Stromal cell of bone marrow (primary cell): ENCODE data around the gene TRAPPC12.

Experiments used
- DNase-seq: peaks from one replicate; pipeline ENCODE4 v3.0.0-alpha.2; 2012; ENCODE audit warnings: low read depth

The TRAPPC12 gene

DNA sequence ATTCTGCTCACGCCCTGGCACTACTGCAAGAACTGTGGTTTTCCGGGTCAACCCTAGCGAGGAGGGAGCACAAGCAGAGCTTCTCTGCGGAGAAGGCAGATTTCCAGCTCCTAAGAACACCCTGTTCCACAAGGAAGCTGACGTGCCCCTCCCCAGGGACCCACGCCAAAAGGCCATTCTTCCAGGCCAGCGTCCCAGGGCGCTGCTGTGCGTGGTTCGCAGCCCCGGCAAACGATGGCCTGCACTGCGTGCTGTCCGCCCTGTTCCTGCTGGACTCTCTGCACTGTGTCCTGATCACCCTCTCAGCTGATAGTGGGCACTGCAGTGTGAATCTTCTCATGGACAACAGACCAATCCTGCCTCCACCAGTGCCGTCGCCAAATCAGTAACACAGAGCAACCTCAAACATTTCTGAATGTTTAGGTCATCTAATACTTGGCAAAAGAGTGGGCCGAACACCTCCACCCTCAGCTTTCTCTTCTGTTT lies 90.7 kb downstream of the TRAPPC12 start:
- DNase-seq: no peak

DNA sequence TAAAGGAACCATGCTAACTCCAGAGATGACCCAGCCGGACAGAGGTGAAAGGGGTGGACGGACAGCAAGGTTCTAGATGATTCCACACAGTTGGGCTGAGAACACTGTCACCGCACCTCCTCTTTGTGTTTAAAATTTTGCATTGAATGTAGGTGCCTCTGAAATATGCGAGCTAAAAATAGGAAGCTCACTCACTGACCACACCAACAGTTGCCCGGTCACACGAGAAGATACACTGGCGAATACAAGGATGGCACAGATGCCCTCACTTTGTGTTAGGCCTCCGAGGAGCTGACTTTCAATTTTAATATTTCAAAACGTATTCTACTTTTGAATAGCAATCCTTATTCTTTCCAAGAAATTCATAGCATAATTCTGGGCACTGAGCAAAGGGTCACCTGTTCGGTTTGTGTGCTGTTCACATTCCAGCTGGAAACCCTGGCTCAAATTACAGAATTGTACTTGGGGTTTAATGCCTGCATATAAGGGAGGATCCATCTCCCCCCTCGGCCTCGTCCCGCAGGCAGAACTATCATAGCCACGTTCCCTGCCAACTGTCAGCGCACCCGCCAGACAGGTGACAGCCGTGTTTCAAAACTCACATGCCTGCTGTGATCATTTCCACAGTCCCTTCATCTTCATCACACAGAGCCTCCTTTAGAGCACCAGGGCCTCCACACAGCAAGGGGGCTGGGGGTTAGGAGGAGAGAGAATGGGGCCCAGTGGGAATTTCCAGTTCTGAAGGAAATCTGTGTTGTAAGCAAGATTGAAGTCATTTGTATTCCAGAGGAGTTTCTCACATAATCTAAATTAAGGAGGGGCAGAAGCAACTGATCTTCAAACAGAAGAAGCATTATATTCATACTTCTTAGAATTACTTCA lies 91.6 kb downstream of the TRAPPC12 start:
- DNase-seq: no peak

DNA sequence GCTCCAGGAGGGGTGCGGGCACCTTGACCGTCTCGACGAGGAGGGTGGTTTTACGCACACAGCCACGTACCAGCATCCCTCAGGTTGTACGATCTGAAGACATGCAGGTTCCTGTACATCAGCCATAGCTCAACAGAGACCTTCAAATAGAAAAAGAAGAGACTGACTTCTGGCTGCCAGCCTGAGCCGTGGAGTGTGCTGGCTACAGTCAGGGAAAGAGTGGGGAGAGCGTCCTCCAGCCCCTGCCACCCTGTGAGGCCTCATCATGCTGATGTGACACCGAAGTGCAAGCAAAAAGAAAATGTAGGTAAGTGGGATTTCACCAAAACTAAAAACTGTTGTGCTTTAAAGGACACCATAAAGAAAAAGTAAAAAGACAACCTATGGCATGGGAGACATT lies 92.8 kb downstream of the TRAPPC12 start:
- DNase-seq: no peak

DNA sequence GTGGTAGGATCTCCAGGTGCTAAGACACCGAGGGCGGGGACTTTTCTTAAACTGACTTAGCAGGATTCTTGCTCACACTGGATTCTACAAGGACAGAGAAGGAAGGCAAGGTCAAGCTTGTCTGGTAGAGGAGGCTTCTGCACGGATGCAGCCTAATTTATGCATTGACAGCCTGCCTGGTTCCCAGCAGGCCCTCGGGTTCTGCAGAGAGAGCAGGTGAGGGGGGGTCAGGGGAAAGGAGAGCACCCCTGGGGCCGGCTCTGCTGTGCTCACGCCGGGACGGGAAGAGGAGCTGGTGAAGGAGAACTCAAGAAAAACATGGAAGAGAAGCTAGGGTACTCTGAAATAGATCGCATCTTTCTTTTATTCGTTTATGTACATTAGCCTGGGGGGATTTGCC lies 93.5 kb downstream of the TRAPPC12 start:
- DNase-seq: no peak

DNA sequence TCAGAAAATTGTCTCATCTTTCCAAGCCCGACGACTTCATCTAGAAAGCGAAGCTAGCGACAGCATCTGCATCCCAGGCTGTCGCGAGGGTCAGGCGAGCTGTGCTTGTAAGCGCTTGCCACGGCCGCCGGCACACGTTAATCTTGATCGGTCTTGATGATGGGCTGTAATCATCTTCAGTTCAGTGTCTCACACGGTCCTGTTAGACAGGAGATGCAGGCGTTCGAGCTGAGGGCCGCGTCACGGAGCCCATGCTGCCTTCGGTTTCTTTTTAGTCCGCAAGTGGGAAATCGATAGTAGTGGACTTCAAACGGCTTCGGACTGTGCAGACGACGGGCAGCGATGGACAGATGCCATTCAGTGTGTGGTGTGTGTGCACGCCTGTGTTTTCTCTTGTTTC lies 96.3 kb downstream of the TRAPPC12 start:
- no peak for DNase-seq

DNA sequence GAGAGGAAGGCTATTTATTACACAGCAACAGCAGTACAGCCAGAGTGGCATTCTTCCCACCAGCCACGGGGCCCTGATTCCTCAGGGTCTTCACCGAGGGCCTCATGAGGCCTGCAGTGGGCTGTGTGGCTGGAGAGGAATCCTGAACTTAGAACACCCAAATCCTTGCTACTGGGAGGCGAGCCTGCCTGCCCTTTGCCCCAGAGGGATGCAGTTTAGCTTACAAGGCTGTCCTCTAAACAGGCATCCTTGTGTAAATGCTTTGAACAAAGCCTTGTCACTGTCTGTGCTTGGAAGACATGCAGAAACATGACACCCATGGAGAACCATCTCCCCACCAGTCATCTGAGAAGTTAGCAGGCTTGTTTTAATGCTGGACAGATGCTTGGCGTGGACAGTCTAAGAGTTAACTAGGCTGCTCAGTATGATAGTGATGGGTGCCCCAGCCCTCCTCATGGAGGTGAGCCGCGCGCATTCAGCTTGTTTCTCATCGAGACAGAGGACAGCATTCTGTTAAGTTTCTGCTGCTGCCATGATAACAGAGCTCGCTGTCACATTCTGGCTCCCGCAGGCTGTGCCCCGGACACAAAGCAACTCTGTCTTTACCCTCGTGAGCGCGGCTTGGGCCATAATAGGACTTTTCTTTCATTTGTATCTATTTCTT lies 97.0 kb downstream of the TRAPPC12 start:
- no peak for DNase-seq

DNA sequence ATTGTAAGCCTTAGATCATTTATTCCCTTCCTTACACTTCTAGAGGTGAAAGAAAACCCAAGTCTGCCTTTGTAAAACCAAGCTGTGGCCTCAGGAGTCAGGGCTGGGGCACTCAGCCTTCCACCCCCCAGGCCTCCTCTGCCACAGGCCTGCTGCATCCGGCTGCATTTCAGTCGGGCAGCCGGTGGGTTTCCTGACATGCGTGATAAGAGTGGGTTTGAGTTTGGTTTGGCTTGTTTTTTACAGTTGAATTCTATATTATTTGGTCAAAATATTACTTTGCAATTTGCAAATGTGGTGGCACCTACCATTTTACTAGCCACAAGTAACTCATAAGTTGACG lies 97.5 kb downstream of the TRAPPC12 start:
- no peak for DNase-seq

DNA sequence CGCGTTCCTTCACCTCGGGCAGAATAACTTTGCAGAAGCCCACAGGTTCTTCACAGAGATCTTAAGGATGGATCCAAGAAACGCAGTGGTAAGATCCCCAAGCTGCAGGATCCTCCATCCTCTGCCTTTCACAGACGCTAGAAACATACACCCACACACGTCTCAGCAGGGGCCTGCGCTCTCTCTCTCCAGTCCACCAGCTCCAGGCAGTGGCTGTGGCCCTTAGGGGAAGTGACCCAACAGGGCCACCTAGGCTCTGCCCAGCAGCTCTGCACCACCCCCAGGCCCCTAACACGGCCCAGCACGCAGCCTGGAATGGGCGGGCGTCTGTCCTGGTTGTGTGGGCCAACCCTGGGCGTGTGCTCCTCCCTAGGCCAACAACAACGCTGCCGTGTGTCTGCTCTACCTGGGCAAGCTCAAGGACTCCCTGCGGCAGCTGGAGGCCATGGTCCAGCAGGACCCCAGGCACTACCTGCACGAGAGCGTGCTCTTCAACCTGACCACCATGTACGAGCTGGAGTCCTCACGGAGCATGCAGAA lies 99.4 kb downstream of the TRAPPC12 start:
- DNase-seq: no peak

DNA sequence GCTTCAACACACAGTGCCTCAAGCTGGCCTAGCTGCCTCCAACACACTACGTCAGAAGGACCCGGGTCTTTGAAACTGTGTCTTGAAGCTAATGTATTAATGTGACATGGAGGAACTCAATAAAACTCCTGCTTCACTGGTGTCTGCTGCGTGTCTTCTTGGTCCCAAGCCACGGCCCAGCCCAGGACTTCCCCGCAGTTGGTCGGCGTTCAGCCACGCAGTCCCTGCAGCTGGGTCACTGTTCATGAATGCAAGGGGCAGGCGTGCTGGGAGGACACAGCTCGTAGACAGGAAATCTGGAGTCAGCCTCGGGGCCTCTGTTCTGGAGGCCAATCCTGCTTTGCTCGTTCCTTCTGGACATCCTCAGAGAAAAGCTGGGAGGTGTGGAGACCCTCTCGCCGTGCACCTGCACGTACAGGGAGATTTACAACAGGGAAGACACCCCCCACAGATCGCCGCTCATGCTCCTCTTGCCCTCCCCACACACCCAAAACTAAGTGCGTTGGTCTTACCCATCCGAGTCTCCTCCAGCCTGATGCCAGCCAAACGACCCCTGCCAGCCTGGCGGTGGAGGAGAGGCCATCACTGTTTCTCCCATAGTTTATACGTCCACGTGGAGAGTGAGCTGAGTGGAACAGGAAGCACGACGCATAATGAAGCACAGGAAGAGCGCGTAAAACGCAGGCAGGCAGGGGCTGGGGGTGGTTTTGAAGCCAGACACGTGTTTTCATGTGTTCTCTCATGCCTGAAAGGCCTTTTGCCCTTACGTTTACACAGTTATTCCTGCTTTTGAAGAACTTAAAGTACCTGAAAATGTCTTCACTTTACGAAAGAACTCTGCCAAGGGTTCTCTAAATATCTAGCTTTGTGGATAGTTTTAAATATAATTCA lies 100.2 kb downstream of the TRAPPC12 start:
- DNase-seq: no peak

DNA sequence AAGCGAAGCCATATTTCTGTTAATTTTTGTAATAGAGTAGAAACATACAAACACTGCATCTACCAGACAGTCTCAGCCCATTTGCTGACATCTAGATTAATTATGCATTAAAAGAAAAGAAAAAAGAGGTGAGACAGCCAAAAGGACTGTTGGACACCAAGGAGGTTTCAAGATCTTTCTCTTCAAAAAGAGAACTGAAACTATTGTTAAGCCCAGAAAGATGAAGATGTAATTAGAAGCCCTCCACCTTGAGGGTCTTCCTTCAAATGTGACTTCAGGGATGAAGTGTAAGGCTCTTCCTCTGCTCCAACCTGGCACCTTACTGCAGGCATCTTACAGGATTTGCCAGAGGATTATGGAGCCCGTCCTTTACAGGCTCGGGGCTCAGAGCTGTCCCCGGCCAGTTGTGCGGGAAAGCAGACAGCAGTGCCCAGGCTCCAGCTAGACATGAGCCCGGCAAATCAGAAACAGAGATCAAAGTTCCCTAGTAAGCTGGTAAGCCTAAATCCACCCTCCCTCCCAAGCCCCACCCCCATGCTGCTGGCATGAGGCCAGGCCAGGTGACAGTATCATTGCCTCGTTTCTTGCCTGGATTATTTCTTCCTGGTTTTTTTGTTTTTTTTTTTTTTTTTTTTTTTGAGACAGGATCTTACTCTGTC lies 101.0 kb downstream of the TRAPPC12 start:
- DNase-seq: no peak

DNA sequence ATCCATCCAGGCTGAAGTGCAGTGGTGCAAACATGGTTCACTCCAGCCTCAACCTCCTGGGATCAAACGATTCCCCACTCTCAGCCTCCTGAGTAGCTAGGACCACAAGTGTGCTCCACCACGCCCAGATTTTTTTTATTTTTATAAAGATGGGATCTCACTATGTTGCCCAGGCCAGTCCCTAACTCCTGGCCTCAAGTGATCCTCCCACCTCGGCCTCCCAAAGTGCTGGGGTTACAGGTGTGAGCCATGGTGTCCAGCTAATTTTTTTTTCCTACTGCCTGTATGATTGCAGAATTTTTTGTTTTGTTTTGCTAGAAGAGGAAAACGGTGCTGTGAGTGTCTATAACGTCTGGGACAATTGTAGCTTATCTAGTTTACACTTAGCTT lies 101.5 kb downstream of the TRAPPC12 start:
- DNase-seq: no peak

DNA sequence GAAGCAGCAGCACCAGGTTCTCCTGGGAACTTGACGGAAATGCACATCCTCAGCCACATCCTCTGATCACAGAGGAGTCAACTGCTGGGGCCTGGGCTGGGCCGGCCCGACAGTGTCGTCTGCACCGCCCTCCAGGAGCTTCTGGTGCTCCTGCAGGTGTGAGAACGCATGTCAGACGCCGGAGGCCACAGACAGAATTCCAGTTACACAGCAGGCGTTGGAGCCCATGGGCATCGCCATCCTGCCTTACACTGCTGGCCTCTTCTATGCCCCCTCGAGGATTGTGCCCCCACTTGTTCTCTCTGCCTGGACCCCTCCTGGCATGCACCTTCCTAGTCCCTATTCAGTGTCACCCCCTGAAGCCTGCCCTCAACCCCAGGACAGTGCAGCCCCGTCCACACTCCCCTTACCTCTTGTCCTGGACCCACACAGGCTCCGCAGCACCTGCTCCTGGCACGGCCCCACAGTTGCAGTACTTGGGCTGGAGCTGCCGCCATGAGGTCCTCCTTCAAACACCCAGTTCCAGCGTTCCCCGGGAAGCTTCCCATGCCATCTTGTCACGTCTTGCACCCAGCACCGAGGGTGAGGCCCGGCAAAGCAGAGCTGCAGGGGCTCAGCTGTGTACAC lies 102.4 kb downstream of the TRAPPC12 start:
- DNase-seq: no peak

DNA sequence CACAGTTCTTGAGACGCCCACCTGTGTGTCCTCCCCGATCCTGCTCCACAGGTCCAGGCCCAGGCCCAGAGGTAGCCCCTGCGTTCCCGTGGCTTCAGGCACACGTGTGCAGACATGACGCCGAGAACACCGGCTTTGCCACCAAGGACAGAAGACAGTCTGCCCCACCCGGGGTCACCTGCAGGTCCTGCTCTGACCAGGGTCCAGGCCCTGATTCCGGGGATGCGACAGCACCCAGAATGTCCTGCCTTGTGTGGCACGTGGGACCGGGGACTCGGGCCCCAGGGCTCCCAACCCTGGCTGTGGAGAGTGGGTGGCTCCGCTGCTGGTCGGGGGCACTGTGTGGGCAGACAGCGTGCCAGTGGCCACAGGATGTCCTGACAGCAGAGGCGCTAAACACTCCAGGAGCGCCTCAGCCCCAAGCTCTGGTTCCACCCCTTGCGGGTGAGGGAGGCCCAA lies 102.9 kb downstream of the TRAPPC12 start:
- no peak for DNase-seq

DNA sequence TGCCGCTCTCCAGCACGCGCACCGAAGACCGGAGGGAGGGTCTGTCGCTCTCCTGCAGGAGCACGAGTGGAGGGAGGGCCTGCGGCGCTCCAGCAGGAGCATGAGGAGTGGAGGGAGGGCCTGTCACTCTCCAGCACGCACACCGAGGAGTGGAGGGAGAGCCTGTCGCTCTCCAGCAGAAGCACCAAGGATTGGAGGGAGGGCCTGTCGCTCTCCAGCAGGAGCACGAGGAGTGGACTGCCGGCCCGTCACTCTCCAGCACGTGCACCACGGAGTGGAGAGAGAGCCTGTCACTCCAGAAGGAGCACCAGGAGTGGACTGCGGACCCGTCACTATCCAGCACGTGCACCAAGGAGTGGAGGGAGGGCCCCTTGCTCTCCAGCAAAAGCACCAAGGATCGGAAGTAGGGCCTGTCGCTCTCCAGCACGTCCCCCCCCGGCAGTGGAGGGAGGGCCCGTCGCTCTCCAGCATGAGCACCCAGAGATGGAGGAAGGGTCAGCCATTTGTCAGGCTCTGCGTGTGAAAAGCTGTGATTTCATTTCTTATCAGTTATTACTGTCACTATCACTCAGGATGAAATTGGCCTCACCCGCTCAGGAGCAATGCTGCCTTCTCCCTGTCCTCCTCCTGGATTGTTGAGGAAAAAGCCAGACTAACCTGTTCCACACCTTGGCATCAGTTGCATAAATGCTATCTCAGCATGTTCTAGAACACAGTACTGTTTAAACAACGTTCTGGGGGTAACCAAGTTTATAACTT lies 103.9 kb downstream of the TRAPPC12 start:
- no peak for DNase-seq

DNA sequence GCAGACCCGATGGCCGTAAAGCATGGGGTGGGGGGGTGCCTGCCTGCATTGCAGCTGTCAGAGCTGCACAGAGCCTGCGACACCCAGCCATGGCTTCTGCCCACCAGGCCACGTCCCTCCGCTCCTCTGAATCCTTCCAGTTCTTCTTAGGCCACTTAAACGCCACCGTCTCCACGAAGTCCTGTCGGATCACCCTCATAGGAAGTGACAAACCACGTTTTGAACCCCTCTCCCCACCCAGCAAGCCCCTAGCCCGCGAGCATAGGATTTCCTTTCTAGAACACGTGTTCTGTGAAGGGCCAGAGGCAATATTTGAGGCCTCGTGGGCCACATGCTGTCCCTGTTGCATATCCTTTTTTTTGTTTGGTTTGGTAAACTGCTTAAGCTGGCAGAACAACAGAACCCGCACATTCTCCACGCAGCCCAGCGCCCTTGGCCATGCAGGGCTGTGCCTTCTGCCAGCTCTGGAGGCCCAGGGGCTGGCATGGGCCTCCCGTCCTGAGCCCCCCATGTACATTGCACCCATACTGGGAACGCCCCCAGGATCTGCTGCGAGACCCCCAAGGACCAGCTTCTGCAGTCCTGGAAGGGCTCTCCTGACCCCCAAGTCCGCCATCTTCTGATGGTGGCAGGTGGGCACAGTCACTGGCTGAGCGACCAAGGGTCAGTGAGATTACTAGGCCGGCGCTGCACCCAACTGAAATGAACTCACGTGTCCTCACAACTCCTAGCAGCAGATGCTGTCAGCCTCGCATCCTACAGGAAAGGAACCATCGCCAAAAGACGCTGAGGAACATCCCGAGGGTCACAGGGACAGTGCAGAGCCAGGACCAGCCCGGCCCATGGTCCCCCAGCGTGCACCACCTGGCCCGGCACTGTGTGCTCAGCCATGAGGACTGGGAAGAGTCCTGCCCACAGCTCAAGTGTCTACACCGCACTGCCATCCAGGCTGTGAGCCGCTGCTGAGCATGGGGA lies 104.8 kb downstream of the TRAPPC12 start:
- DNase-seq: no peak

DNA sequence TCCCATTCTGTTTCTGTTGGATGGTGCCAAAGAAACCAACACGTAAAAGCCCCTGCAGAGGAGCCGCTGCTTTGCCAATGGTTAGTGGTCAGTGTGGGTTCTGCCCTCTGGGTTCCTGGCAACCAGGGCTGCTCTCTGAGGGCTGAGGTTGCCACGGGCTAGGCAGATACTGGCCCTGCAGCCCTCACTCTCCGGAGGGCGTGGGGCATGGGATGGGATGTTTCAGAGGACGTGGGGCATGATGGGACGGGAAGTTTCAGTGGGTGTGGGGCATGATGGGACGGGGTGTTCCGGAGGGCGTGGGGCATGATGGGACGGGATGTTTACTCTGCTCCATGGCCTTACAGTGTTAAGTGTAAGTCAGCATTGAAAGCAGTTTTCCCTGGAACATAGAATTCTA lies 105.7 kb downstream of the TRAPPC12 start:
- no peak for DNase-seq

DNA sequence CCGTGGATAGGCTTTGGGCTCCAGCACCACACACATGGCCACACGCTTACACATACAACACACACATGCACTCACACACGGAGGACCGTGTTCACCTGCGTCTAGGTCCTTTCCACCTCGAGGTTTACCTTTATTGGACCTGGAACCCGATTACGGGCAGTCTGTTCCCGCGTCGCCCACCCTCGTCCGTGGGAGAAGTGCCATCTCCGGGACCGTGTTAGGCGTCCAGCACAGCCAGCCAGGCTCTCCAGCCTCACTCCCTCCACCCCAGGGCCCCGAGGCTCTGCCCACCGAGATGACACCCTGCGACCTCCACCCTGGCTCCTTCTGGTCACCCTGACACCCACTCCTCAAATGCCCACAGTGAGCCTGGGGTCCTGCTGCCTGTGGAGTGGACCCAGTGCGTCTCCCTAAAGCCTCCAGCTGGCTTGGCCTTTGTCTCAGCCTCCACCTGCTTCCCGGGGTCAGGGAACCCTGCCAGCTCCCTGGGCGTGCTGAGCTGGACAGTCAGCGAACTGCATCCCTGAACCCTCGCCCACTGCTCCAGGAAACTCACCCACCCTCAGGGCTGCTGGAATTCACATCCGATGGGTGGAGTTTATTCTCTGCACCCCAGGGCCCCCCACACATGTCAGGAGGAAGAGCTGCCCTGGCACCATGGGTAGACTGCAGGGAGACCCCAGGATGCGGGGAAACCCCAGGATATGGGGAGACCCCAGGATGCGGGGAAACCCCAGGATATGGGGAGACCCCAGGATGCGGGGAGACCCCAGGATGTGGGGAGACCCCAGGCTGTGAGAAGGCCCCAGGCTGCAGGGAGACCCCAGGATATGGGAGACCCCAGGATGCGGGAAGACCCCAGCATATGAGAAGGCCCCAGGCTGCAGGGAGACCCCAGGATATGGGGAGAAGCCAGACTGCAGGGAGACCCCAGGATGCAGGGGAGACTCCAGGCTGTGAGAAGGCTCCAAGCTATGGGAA lies 106.8 kb downstream of the TRAPPC12 start:
- DNase-seq: no peak

DNA sequence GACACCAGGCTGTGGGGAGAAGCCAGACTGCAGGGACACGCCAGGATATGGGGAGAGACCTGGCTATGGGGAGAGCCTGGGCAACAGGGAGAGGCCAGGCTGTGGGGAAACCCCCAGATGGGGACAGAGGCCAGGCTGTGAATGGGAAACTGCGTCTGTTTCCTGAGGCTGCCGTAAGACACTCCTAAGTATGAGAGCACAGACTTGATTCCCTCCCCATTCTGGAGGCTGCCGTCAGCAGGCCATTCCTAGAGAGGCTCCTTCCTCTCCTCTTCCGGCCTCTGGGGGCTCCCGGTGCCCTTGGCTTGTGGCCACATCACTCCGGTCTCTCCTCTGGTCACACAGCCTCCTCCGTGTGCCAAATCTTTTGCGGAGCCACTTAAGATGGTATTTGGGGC lies 107.5 kb downstream of the TRAPPC12 start:
- DNase-seq: no peak
